ENCODE results near the gene MARK2.

Gene MARK2

DNA sequence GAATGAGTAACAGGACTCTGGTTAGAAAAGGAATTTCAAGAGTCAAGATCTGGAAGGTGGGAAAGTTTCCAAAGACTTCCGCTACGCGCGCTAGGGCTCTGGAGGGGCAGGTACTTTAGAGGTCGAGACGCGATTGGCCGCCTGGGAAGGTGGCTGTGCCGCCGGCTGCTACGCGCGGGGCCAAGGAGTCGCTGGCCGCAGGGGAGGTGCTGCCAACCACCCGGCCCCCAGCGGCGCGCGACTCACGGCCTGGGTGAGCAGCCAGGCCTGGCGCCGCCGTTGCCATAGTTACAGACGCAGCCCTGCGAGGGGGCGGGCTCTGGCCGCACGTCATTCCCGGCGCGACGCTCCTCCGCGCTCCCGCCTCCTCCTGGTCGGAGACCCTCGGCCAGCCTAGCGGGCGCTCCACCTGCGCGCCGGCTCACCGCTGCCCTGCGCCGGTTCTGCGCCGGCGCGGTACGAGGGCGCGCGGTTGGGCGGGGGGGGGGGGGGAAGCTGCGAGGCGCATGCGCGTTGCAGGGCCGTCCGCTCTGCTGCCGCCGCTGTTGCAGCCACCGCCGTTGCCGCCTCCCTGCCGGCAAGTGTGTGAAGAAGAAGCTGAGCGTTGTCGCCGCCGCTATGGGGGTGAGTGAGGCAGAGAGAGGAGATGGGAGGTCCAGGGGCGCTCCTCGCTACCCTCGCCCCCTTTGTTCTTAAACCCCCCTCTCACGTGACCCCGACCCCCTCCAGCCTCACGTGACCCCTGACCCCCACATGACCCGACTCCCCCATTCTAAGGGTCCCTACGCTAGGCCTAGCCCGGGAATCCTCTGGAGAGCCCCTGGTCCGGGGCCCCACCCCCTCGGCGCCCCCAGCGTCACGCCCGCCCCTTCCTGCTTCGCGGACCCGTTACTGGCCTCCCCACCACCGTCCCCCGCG lies 99.8 kb downstream of the MARK2 start, which contains the start of gene NAA40:
Gene NAA40 (plus strand): TSS at position 524 of the 918 bp plus-strand sequence. CDS start 95 bp downstream, at position 619.
- H3K4me3 ChIP-seq (ENCODE audit: low read length), result peak within 1 kb of the TSS; percentile 85
- TF ChIP-seq, protein P1, sequence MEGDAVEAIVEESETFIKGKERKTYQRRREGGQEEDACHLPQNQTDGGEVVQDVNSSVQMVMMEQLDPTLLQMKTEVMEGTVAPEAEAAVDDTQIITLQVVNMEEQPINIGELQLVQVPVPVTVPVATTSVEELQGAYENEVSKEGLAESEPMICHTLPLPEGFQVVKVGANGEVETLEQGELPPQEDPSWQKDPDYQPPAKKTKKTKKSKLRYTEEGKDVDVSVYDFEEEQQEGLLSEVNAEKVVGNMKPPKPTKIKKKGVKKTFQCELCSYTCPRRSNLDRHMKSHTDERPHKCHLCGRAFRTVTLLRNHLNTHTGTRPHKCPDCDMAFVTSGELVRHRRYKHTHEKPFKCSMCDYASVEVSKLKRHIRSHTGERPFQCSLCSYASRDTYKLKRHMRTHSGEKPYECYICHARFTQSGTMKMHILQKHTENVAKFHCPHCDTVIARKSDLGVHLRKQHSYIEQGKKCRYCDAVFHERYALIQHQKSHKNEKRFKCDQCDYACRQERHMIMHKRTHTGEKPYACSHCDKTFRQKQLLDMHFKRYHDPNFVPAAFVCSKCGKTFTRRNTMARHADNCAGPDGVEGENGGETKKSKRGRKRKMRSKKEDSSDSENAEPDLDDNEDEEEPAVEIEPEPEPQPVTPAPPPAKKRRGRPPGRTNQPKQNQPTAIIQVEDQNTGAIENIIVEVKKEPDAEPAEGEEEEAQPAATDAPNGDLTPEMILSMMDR (conservative IDR thresholded peaks at IDR 0.05; ENCODE audit: low read depth, low read length), result no peak
- DNase-seq (ENCODE audit: low read depth), result peak; percentile 83

DNA sequence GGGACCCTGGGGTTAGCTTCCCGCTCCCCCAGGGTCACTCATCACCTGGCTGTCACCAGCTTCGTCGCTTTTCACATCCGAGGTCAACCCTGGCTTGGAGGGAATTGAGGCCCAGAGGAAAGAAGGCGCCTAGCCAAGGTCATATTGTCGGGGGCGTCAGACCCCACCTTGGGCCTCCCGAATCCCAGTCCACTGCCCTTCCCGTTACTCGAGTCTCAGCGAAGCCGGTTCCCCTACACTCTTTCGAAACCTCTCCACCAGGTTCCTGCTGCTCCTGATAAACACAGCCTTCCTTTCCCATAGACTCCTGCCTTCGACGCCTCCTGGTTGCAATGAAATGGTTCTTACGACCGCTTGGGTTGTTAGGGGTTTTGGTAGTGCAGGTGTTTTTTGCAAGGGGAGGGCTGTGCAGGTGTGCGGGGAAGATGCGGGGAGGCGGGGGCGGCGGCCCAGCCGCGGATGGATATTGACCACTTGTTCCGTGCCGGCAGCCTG lies 100.5 kb downstream of the MARK2 start:
- DNase-seq (ENCODE audit: low read depth), result no peak
- TF ChIP-seq, protein P1 (conservative IDR thresholded peaks at IDR 0.05; ENCODE audit: low read depth, low read length), result peak; percentile 5
- H3K4me3 ChIP-seq (ENCODE audit: low read length), result peak overlapping the region; percentile 85

DNA sequence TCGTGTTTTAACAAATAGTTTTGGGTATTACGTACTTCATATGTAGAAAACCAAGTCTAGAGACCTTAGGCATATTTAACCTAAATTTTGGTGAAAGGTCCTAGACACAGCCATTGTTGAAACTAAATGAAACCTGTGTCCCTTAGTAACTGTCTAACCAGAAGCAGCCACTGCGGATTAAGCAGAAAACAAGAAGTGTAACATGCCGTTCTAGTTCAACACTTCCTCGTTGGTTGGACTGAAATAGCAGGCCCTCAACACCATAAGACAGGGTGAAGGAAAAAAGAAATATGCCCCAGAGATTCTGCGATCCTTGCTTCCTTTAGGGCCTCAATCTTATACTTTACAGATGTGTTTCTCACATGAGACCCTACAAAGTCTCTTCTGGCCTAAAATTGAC lies 101.9 kb downstream of the MARK2 start:
- DNase-seq (ENCODE audit: low read depth), result no peak
- TF ChIP-seq, protein P1 (conservative IDR thresholded peaks at IDR 0.05; ENCODE audit: low read depth, low read length), result no peak
- H3K4me3 ChIP-seq (ENCODE audit: low read length), result no peak overlapping the region

DNA sequence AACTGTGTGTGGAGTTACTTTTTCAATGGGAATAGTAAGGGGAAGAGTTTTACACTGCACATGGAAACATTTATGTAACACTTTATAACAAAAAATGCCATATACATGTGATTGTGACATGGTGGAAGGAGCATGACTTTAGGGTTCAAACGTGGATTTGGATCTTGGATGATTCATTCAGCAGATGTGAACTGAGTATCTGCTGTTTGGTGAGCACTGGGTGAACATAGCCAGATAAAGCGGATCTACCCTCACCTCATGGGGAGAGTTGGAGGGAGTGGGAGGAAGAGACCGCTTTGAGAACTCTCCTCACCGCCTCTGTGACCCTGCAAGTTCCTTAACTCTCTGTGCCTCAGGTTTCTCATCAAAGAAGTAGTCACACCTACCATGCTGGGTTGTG lies 103.0 kb downstream of the MARK2 start:
- TF ChIP-seq, protein P1 (conservative IDR thresholded peaks at IDR 0.05; ENCODE audit: low read depth, low read length), result no peak
- no peak for DNase-seq (ENCODE audit: low read depth)
- no peak overlapping the region for H3K4me3 ChIP-seq (ENCODE audit: low read length)

DNA sequence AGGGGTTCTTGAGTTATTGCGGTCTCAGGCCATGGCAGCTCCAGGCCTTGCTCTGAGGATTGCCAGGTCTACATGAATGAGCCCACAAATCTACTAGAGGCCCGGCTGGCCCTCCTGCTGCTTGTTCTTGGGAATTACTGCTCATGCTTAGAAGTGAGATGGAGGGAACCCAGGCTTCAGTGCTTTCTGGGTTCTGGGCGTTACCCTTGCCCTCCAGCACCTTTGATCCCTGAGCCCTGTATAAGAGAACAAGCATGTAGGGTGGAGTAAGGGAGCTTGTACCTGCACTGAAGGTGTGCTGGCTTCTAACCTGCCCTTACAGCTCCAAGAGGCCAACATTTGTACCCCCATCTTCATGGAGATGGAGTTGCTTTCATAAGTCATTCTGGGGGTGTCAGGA lies 103.9 kb downstream of the MARK2 start:
- DNase-seq (ENCODE audit: low read depth), result no peak
- H3K4me3 ChIP-seq (ENCODE audit: low read length), result no peak overlapping the region
- TF ChIP-seq, protein P1 (conservative IDR thresholded peaks at IDR 0.05; ENCODE audit: low read depth, low read length), result no peak

DNA sequence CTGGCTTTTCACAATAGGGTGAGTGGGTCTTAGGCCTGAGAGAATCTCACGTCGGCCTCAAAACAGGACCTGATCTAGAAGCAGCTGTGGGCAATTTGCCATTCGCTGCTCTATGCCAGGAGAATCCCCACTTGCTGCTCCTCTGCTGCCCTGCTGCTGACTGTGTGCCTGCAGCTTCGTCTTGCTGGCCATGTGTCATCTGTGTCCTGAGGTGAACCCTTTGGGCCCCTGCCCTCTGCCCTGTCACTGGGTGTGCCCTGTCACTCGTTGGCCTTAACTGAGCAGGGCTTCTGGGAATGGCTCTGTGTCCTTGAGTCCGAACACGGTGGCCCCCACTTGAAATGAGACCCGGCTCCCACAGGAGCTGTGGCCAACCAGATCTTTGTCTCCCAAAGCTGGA lies 106.1 kb downstream of the MARK2 start:
- H3K4me3 ChIP-seq (ENCODE audit: low read length), result no peak overlapping the region
- DNase-seq (ENCODE audit: low read depth), result no peak
- TF ChIP-seq, protein P1 (conservative IDR thresholded peaks at IDR 0.05; ENCODE audit: low read depth, low read length), result no peak

Data from retinal pigment epithelial cell (primary cell).